Smooth muscle cell of bladder (primary cell): ENCODE results near the gene CD209. TPM values are rescaled to one million over a fixed set of nuclear protein-coding genes. Genes with fewer than 3 reads are reported as not detected.

Experiments
- total RNA-seq: library from RNA; depleted of rRNA; stranded (reverse); fragments of >200 nt; gene quantifications from 2 replicates; pipeline ENCODE4 v1.2.3, GENCODE V29; 2014

Gene CD209, protein sequence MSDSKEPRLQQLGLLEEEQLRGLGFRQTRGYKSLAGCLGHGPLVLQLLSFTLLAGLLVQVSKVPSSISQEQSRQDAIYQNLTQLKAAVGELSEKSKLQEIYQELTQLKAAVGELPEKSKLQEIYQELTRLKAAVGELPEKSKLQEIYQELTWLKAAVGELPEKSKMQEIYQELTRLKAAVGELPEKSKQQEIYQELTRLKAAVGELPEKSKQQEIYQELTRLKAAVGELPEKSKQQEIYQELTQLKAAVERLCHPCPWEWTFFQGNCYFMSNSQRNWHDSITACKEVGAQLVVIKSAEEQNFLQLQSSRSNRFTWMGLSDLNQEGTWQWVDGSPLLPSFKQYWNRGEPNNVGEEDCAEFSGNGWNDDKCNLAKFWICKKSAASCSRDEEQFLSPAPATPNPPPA
- total RNA-seq = not detected in 2 replicates

DNA sequence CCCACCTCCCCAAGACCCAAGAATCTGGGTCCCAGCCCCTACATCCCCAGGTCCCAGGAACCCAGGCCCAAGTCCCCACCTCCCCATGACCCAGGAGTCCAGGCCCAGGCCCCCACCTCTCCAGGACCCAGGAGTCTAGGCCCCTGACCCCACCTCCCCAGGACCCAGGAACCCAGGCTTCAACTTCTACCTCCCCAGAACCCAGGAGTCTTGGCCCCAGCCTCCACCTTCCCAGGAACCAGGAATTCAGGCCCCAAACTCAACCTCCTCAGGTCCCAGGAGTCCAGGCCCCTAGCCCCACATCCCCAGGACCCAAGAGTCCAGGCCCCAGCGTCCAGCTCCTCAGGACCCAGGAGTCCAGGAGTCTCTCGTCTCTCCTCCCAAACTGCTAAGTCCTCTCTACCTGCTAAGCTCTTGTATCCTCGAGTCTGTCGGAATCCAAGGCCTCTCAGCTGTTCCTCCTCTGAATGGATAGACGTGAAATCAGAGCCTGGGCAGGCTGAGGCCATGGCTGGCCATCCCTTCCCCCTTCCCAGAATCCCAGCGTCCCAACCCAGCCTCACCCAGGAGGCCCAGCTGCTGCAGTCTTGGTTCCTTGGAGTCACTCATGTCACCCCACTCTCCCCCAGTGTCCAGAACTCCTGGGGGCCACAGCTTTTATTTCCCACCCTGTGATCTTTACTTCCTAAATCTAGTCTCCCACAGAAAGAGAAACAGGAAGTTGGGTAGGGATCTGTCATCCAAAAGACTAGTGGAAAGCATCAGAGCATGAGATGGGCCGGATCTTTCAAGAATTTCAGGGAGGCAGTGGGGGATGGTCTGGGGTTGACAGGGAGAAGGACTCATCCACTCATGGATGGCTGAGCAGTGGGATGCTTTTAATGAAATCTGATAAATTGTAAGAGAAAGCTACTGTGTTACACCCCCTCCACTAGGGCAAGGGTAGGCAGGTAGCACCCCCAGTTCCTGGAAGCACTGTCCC lies at the start of gene CD209:
TSS of gene CD209 (minus strand) at position 632 of the 982 bp plus-strand sequence. CDS start at position 609, 23 bp downstream.

DNA sequence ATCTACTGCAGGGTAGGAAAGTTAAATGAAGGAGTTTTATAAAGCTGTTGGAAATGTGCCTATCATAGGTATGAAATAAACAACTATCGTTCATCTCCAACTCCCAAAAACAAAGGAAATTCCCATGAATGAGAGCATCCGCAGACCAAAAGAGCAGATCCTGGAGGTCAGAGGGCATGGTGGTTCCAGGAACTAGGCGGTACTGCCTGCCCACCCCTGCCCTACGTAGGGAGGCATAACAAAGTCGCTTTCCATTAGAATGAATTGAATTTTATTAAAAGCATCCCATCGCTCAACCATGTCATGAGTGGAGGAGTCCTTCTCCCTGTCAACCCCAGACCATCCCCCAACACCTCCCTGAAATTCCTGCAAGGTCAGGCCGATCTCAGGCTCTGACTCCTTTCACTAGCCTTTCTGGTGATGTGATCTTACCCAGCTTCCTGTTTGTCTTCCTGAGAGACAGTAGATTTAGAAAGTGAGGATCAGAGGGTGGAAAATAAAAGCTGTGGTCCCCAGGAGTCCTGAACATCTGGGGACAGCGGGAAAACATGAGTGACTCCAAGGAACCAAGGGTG lies 15.5 kb upstream of the CD209 start, which contains the start of gene CLEC4M:
TSS of gene CLEC4M (plus strand) at position 525 of the 575 bp plus-strand sequence. CDS start at position 549, 24 bp downstream.

DNA sequence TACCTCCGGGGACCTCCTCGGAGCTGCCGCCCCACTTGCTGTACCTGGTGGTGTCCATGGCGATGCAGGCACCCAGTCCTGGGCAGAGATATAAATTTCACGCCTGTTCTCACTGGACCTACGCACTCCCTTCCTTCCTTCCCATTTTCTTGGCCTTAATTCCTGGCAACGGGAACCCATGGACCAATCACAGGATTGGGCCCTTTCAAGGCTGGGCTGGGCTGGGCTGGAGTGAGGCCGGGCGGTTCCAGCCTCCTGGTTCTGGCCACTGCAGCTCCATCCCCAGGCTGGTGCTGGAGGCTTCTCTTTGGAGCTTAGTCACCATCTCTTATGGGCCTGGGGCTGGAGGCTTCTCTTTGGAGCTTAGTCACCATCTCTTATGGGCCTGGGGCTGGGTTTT lies 15.3 kb downstream of the CD209 start, which contains the start of gene CLEC4G:
TSS of gene CLEC4G (minus strand) at position 66 of the 400 bp plus-strand sequence. CDS start at position 58, 8 bp downstream.

DNA sequence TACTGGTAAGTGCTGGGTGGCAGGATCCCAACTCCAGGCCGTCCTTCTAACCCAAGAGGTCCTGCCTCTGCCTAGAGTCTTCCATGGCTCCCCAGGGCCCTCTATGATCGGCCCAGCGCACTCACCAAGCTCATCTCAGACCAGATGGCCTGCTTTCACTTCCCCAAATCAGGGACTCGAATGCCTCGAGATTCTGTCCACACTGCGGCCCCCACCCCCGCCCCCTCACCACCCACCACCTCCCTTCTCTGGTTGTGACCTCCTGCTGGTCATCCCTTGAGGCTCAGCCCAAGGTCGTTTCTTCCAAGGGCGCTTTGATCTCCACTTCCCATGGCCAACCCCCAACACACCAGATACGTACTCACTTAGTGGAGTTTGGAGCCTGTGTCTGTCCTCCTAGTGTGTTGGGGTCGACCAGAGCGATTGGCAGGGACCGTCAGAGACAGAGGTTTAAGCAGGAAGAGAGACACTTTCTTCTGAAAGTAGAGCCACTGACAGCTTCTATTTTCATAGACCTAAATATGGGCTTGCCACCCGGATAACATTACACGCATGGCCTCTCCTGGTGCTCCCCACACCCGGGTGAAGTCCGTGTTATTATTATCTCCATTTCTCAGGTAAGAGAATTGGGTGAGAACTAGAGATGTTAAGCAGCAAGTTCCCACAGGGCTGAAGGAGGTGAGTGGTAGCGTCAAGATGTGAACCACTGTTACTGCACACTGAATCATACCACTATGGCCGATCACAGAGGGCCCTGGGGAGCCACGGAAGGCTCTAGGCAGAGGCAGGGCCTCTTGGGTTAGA lies 45.5 kb downstream of the CD209 start, which contains the start of gene FCER2:
TSS of gene FCER2 (minus strand) at position 478 of the 804 bp plus-strand sequence. CDS start 2,371 bp downstream, outside the sequence.

Other genes with a start within 250 kb of the CD209 start
- 8.5 and 11.4 TPM in 2 replicates for gene ZNF358, start 231.4 kb downstream of the CD209 start, total RNA-seq
- gene MCOLN1, start 224.9 kb downstream of the CD209 start, total RNA-seq = 3.8 and 5.6 TPM in 2 replicates
- 38.5 and 63.0 TPM in 2 replicates for gene PNPLA6, start 211.8 kb downstream of the CD209 start, total RNA-seq
- not detected in 2 replicates for gene CAMSAP3, start 151.7 kb downstream of the CD209 start, total RNA-seq
- gene XAB2, start 118.0 kb downstream of the CD209 start, total RNA-seq = 20.9 and 23.4 TPM in 2 replicates
- gene PET100, start 117.7 kb downstream of the CD209 start, total RNA-seq = 34.2 and 39.3 TPM in 2 replicates
- gene PCP2, start 113.8 kb downstream of the CD209 start, total RNA-seq = not detected in 2 replicates
- gene STXBP2, start 110.4 kb downstream of the CD209 start, total RNA-seq = 6.6 and 8.8 TPM in 2 replicates
- gene RETN, start 78.5 kb downstream of the CD209 start, total RNA-seq = not detected in 2 replicates
- not detected in 2 replicates for gene MCEMP1, start 70.4 kb downstream of the CD209 start, total RNA-seq
- gene TRAPPC5, start 66.7 kb downstream of the CD209 start, total RNA-seq = 124 and 126 TPM in 2 replicates
- not detected in 2 replicates for gene FCER2, start 45.4 kb downstream of the CD209 start, total RNA-seq
- gene CLEC4G, start 15.4 kb downstream of the CD209 start, total RNA-seq = not detected in 2 replicates
- gene CLEC4M, start 15.7 kb upstream of the CD209 start, total RNA-seq = not detected in 2 replicates
- 13.5 and 14.7 TPM in 2 replicates for gene EVI5L, start 82.7 kb upstream of the CD209 start, total RNA-seq
- gene PRR36, start 126.9 kb upstream of the CD209 start, total RNA-seq = under 0.01 TPM in 1 of 2 replicates, not detected in the other
- gene LRRC8E, start 141.0 kb upstream of the CD209 start, total RNA-seq = 6.0 and 6.3 TPM in 2 replicates
- gene MAP2K7, start 156.3 kb upstream of the CD209 start, total RNA-seq = 5.8 and 9.3 TPM in 2 replicates
- gene TGFBR3L, start 167.3 kb upstream of the CD209 start, total RNA-seq = 0.85 and 2.0 TPM in 2 replicates
- gene SNAPC2, start 172.8 kb upstream of the CD209 start, total RNA-seq = 11.7 and 14.1 TPM in 2 replicates
- gene CTXN1, start 178.6 kb upstream of the CD209 start, total RNA-seq = 0.85 and 1.9 TPM in 2 replicates
- 53.7 and 65.7 TPM in 2 replicates for gene TIMM44, start 196.1 kb upstream of the CD209 start, total RNA-seq